Glutamatergic neuron (in vitro differentiated cells): ENCODE measurements around the gene GRB2. TPM values are rescaled to one million over a fixed set of nuclear protein-coding genes. Genes with fewer than 3 reads are reported as not detected.

Experiments
- DNase-seq: peaks from one replicate; pipeline ENCODE4 v3.0.0; 2022
- H3K27ac Mint-ChIP-seq: one replicate; pipeline ENCODE4 v1.8.0; 2020; ENCODE audit warnings: mild to moderate bottlenecking, mixed read lengths, inconsistent platforms; ENCODE audit not compliant: unreplicated experiment
- H3K27me3 Mint-ChIP-seq: one replicate; pipeline ENCODE4 v1.8.0; 2020; ENCODE audit warnings: mild to moderate bottlenecking, moderate library complexity, mixed read lengths, inconsistent platforms; ENCODE audit not compliant: unreplicated experiment
- H3K36me3 Mint-ChIP-seq: one replicate; pipeline ENCODE4 v1.8.0; 2020; ENCODE audit warnings: mild to moderate bottlenecking, mixed read lengths, inconsistent platforms; ENCODE audit not compliant: unreplicated experiment
- H3K4me1 Mint-ChIP-seq: one replicate; pipeline ENCODE4 v1.8.0; 2020; ENCODE audit warnings: mild to moderate bottlenecking, low read depth, mixed read lengths, inconsistent platforms; ENCODE audit not compliant: unreplicated experiment
- H3K4me3 Mint-ChIP-seq: one replicate; pipeline ENCODE4 v1.8.0; 2020; ENCODE audit warnings: mild to moderate bottlenecking, mixed read lengths, inconsistent platforms; ENCODE audit not compliant: unreplicated experiment
- H3K9me3 Mint-ChIP-seq: one replicate; pipeline ENCODE4 v1.8.0; 2020; ENCODE audit warnings: mild to moderate bottlenecking, moderate library complexity, mixed read lengths, inconsistent platforms; ENCODE audit not compliant: unreplicated experiment
- CTCF ChIP-seq: fragments of 200-600 bp; sonication (generic); IDR thresholded peaks from one replicate; pipeline ENCODE4 v1.5.0; 2021; ENCODE audit not compliant: partially characterized antibody, unreplicated experiment
- total RNA-seq: library from RNA; stranded (reverse); fragmentation: NEBNext Ultra II Directional; extraction: Animal tissue kit (Norgen Biotek cat#: 25700); gene quantifications from one replicate; pipeline ENCODE4 v1.2.1, GENCODE V29; 2021; ENCODE audit not compliant: unreplicated experiment

GRB2 gene
- total RNA-seq, 1 donor from 2014 or later, result 148 TPM

GRCh38 chr17:75392559-75392958, 12.9 kb downstream of the GRB2 start:
- no peaks in the 10 kb centered on the region for H3K9me3 Mint-ChIP-seq
- peak overlapping the region; percentile 96 for H3K4me3 Mint-ChIP-seq
- no peaks in the 10 kb centered on the region for H3K36me3 Mint-ChIP-seq
- DNase-seq, result no peak
- H3K27ac Mint-ChIP-seq, result peak overlapping the region; percentile 79
- TF ChIP-seq CTCF, result no peak
- no peaks in the 10 kb centered on the region for H3K27me3 Mint-ChIP-seq
- H3K4me1 Mint-ChIP-seq, result peaks cover 20% of the 10 kb centered on the region

- DNase-seq, result no peak
- Mint-ChIP-seq H3K4me3 (peak overlapping the region; percentile 96), H3K36me3 (no peaks in the 10 kb centered on the region), H3K27me3 (no peaks in the 10 kb centered on the region), H3K4me1 (peaks cover 20% of the 10 kb centered on the region), H3K27ac (no peak overlapping the region), H3K9me3 (no peaks in the 10 kb centered on the region)
- no peak for TF ChIP-seq CTCF
These were observed 14.5 kb downstream of the GRB2 start for GRCh38 chr17:75390982-75391381.

- no peak for TF ChIP-seq CTCF
- H3K4me3 Mint-ChIP-seq, result peak overlapping the region; percentile 21
- DNase-seq, result no peak
- no peaks in the 10 kb centered on the region for H3K36me3 Mint-ChIP-seq
- H3K4me1 Mint-ChIP-seq, result peaks cover 17% of the 10 kb centered on the region
- no peaks in the 10 kb centered on the region for H3K27me3 Mint-ChIP-seq
- H3K27ac Mint-ChIP-seq, result no peak overlapping the region
- no peaks in the 10 kb centered on the region for H3K9me3 Mint-ChIP-seq
These were observed 16.9 kb downstream of the GRB2 start for GRCh38 chr17:75388476-75389030.

GRCh38 chr17:75387771-75388170, 17.7 kb downstream of the GRB2 start:
- Mint-ChIP-seq H3K9me3 (no peaks in the 10 kb centered on the region), H3K27ac (no peak overlapping the region), H3K4me3 (no peak overlapping the region), H3K4me1 (peaks cover 17% of the 10 kb centered on the region), H3K27me3 (no peaks in the 10 kb centered on the region), H3K36me3 (no peaks in the 10 kb centered on the region)
- no peak for TF ChIP-seq CTCF
- DNase-seq, result no peak

DNA sequence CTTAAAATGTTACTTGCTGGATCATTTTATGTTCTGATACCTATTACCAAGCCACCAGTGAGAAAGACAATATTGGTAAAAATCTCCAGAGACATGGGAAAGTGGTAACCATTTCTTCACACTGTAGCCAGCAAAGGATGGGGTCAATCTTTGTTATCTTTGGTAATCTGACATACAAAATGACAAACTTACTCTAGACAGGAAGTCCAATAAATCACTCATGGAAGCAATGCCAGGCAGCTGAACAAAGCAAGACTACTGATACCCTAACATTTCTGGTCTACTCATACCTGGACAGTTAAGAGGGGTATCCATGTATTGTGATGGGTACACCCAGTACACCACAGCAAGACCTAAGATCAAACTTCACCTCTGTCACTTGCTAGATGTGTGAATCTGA, 19.0 kb downstream of the GRB2 start:
- no peak for TF ChIP-seq CTCF
- Mint-ChIP-seq H3K27me3 (no peaks in the 10 kb centered on the region), H3K4me1 (peaks cover 17% of the 10 kb centered on the region), H3K4me3 (no peak overlapping the region), H3K36me3 (no peaks in the 10 kb centered on the region), H3K27ac (no peak overlapping the region), H3K9me3 (no peaks in the 10 kb centered on the region)
- DNase-seq, result no peak
